GM12801 (cell line): ENCODE data around the gene CNDP1.

Source experiments
- CTCF ChIP-seq: IDR thresholded peaks from one replicate; pipeline ENCODE4 v1.5.1; 2011; ENCODE audit warnings: control low read depth; ENCODE audit not compliant: insufficient read length; ENCODE audit errors: extremely low read depth

Gene CNDP1

GRCh38 chr18:74625157-74625556 is 90.9 kb downstream of the CNDP1 start:
- TF ChIP-seq CTCF = no peak

GRCh38 chr18:74626049-74626874 is 92.0 kb downstream of the CNDP1 start:
- TF ChIP-seq CTCF = no peak

GRCh38 chr18:74630804-74631203 is 96.5 kb downstream of the CNDP1 start:
- TF ChIP-seq CTCF = no peak

GRCh38 chr18:74631212-74631611 is 96.9 kb downstream of the CNDP1 start:
- TF ChIP-seq CTCF = no peak

GRCh38 chr18:74631623-74632350 is 97.5 kb downstream of the CNDP1 start:
- no peak for TF ChIP-seq CTCF

- no peak for TF ChIP-seq CTCF
These were observed 98.0 kb downstream of the CNDP1 start for GRCh38 chr18:74632351-74632679.

- TF ChIP-seq CTCF = no peak
These were observed 98.6 kb downstream of the CNDP1 start for GRCh38 chr18:74632856-74633255.
